ENCODE results near the gene AIFM3.
"Not testable (repeated sequence)": the region's sequence is repeated elsewhere in the genome, so short reads cannot be mapped to it uniquely, and the experiment has no call there.

The AIFM3 gene

GRCh38 chr22:20942203-20942902 is 24.7 kb upstream of the AIFM3 start:
- not testable (repeated sequence) for DNase-seq

GRCh38 chr22:20943104-20943933 is 23.7 kb upstream of the AIFM3 start:
- no peak for DNase-seq

GRCh38 chr22:20944042-20944441 is 23.0 kb upstream of the AIFM3 start:
- no peak for DNase-seq

GRCh38 chr22:20945578-20945934 is 21.5 kb upstream of the AIFM3 start:
- no peak for DNase-seq

- peak; percentile 22 for DNase-seq
Observed at GRCh38 chr22:20946080-20946986, 20.7 kb upstream of the AIFM3 start.

- no peak for DNase-seq
Observed at GRCh38 chr22:20946991-20947390, 20.1 kb upstream of the AIFM3 start.

- DNase-seq, result no peak
Observed at GRCh38 chr22:20948450-20948849, 18.6 kb upstream of the AIFM3 start.

GRCh38 chr22:20948989-20949388 is 18.1 kb upstream of the AIFM3 start:
- DNase-seq, result no peak

GRCh38 chr22:20949698-20950183 is 17.3 kb upstream of the AIFM3 start:
- DNase-seq, result no peak

- DNase-seq, result no peak
Observed at GRCh38 chr22:20951151-20951931, 15.7 kb upstream of the AIFM3 start.

- no peak for DNase-seq
Observed at GRCh38 chr22:20951932-20952380, 15.1 kb upstream of the AIFM3 start.

- no peak for DNase-seq
Observed at GRCh38 chr22:20952544-20953341, 14.3 kb upstream of the AIFM3 start.

GRCh38 chr22:20953342-20953608 is 13.8 kb upstream of the AIFM3 start:
- DNase-seq, result no peak

GRCh38 chr22:20953668-20954500 is 13.2 kb upstream of the AIFM3 start:
- DNase-seq, result no peak

GRCh38 chr22:20955548-20955947 is 11.5 kb upstream of the AIFM3 start:
- DNase-seq, result no peak

- peak; percentile 17 for DNase-seq
Observed at GRCh38 chr22:20956258-20957101, 10.6 kb upstream of the AIFM3 start.

GRCh38 chr22:20957102-20957682 is 9.9 kb upstream of the AIFM3 start:
- peak; percentile 9 for DNase-seq

GRCh38 chr22:20957683-20958431 is 9.2 kb upstream of the AIFM3 start:
- no peak for DNase-seq

Data from HCEC 1CT (cell line).